Measurements from ENCODE around the gene SHROOM2.
A peak's percentile ranks its signal among the peaks of the same experiment; 100 is the strongest.

The SHROOM2 gene

GRCh38 chrX:9785944-9786797, at the start of gene SHROOM2:
Gene SHROOM2 (plus strand): TSS chrX:9786429. CDS start chrX:9786546, 117 bp downstream.
- no peaks in the 10 kb centered on the region for H3K9me3 ChIP-seq (ENCODE audit: control insufficient read depth, low read length)
- H2AFZ ChIP-seq: peak within 1 kb of the TSS; percentile 66
- H3K4me3 ChIP-seq (ENCODE audit: low read depth, low read length): peak within 1 kb of the TSS; percentile 49
- no peaks in the 10 kb centered on the region for H3K36me3 ChIP-seq (ENCODE audit: control insufficient read depth, insufficient read depth, low read length)
- no peaks in the 10 kb centered on the region for H3K27me3 ChIP-seq (ENCODE audit: control insufficient read depth, insufficient read depth, low read length)
- peaks cover 2% of the 10 kb centered on the region for H3K4me1 ChIP-seq
- TF ChIP-seq, protein P1, sequence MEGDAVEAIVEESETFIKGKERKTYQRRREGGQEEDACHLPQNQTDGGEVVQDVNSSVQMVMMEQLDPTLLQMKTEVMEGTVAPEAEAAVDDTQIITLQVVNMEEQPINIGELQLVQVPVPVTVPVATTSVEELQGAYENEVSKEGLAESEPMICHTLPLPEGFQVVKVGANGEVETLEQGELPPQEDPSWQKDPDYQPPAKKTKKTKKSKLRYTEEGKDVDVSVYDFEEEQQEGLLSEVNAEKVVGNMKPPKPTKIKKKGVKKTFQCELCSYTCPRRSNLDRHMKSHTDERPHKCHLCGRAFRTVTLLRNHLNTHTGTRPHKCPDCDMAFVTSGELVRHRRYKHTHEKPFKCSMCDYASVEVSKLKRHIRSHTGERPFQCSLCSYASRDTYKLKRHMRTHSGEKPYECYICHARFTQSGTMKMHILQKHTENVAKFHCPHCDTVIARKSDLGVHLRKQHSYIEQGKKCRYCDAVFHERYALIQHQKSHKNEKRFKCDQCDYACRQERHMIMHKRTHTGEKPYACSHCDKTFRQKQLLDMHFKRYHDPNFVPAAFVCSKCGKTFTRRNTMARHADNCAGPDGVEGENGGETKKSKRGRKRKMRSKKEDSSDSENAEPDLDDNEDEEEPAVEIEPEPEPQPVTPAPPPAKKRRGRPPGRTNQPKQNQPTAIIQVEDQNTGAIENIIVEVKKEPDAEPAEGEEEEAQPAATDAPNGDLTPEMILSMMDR (IDR thresholded peaks at IDR 0.05): no peak
- H3K27ac ChIP-seq: peak within 1 kb of the TSS; percentile 42
- H3K9ac ChIP-seq: no peak within 1 kb of the TSS
- peak within 1 kb of the TSS; percentile 61 for H3K4me2 ChIP-seq (ENCODE audit: low read length)
- no peaks in the 10 kb centered on the region for H3K79me2 ChIP-seq

- Histone ChIP-seq H3K79me2 (no peaks in the 10 kb centered on the region), H3K27me3 (ENCODE audit: control insufficient read depth, insufficient read depth, low read length) (no peaks in the 10 kb centered on the region), H2AFZ (no peak overlapping the region), H3K4me1 (no peaks in the 10 kb centered on the region), H3K4me2 (ENCODE audit: low read length) (no peak overlapping the region), H3K9ac (no peak overlapping the region), H3K9me3 (ENCODE audit: control insufficient read depth, low read length) (no peaks in the 10 kb centered on the region), H3K4me3 (ENCODE audit: low read depth, low read length) (no peak overlapping the region), H3K27ac (no peak overlapping the region), H3K36me3 (ENCODE audit: control insufficient read depth, insufficient read depth, low read length) (no peaks in the 10 kb centered on the region)
- TF ChIP-seq, protein P1 (IDR thresholded peaks at IDR 0.05): no peak
Measured at GRCh38 chrX:9737363-9737762, 48.9 kb upstream of the SHROOM2 start.

DNA sequence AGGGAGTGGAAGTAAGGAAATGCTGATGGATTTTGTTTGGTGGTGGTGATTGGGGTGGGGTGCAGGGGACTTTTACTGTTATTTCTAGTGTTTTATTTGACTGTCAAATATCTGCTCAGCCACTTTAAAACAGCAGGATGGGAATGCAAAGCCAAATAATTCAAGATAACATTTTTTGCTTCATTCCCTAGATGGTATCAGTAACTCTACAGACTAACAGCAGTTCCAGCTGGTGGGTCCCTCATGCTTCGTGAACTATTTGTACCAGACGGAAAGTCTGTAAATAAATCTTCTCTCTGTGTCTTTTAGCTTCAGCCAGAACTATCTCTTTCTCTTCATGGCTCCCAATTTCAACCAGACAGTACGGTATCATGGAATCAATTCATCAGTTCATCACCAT, 48.1 kb upstream of the SHROOM2 start:
- Histone ChIP-seq H3K9me3 (ENCODE audit: control insufficient read depth, low read length) (no peaks in the 10 kb centered on the region), H3K4me2 (ENCODE audit: low read length) (no peak overlapping the region), H3K36me3 (ENCODE audit: control insufficient read depth, insufficient read depth, low read length) (no peaks in the 10 kb centered on the region), H2AFZ (no peak overlapping the region), H3K27ac (no peak overlapping the region), H3K9ac (no peak overlapping the region), H3K4me1 (no peaks in the 10 kb centered on the region), H3K79me2 (no peaks in the 10 kb centered on the region), H3K27me3 (ENCODE audit: control insufficient read depth, insufficient read depth, low read length) (no peaks in the 10 kb centered on the region), H3K4me3 (ENCODE audit: low read depth, low read length) (no peak overlapping the region)
- TF ChIP-seq, protein P1 (IDR thresholded peaks at IDR 0.05): no peak

DNA sequence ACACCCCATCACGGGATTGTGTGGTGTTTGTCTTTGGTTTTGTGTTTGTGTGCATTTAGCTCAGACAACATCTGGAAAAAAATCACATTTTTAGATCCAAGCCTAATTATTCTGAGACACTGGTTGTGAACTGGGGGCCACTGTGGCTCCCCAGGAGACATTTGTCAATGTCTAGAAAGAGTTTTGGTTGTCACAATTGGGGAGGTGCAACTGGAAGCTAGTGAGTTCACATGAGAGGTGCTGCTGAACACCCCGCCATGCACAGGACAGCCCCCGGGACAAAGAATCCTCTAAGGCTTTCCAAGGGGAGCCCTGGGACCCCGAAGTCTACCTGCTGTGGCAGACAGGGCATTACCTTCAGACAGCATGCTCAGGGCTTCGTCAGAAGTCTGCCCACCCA, 47.1 kb upstream of the SHROOM2 start:
- no peaks in the 10 kb centered on the region for H3K79me2 ChIP-seq
- no peak overlapping the region for H3K4me2 ChIP-seq (ENCODE audit: low read length)
- H3K27ac ChIP-seq: no peak overlapping the region
- H3K4me1 ChIP-seq: no peaks in the 10 kb centered on the region
- H2AFZ ChIP-seq: no peak overlapping the region
- H3K36me3 ChIP-seq (ENCODE audit: control insufficient read depth, insufficient read depth, low read length): no peaks in the 10 kb centered on the region
- H3K9ac ChIP-seq: no peak overlapping the region
- TF ChIP-seq, protein P1 (IDR thresholded peaks at IDR 0.05): no peak
- no peaks in the 10 kb centered on the region for H3K27me3 ChIP-seq (ENCODE audit: control insufficient read depth, insufficient read depth, low read length)
- H3K9me3 ChIP-seq (ENCODE audit: control insufficient read depth, low read length): no peaks in the 10 kb centered on the region
- H3K4me3 ChIP-seq (ENCODE audit: low read depth, low read length): no peak overlapping the region
